ENCODE results near the gene MEGF6. TPM values are rescaled to one million over a fixed set of nuclear protein-coding genes. Genes with fewer than 3 reads are reported as not detected.

Gene MEGF6
- total RNA-seq, 2 experiments from 2014 or later: 57.5 to 62.2 TPM

- CTCF ChIA-PET: no interaction called here
- DNase-seq (no peak), ATAC-seq (ENCODE audit: poor library complexity) (no peak)
- H3K4me1 ChIP-seq (ENCODE audit: insufficient read depth, low read length): no peaks in the 10 kb centered on the region
- no peak for TF ChIP-seq CTCF (IDR thresholded peaks at IDR 0.05)
- H3K27me3 Mint-ChIP-seq: peaks cover 11% of the 10 kb centered on the region
- H3K4me3 ChIP-seq (ENCODE audit: low read length): no peak overlapping the region
- H3K36me3 ChIP-seq (ENCODE audit: insufficient read depth, low read length): no peaks in the 10 kb centered on the region
- no peaks in the 10 kb centered on the region for H3K9me3 Mint-ChIP-seq
- intact Hi-C loops (cut with DNase I, micrococcal nuclease): no loop called here
- H3K9me3 ChIP-seq (ENCODE audit: control insufficient read depth in 1 of 2, insufficient read depth in 1 of 2, low read length in 2 of 2): peaks cover 0 to 18% of the 10 kb centered on the region in 2 experiments
- no peak overlapping the region for H3K27ac ChIP-seq (ENCODE audit: low read depth in 1 of 2, low read length in 2 of 2)
- no peaks in the 10 kb centered on the region for H3K4me1 Mint-ChIP-seq (ENCODE audit: low read depth)
- POLR2A ChIA-PET: no interaction called here
- no peak overlapping the region for H3K4me3 Mint-ChIP-seq
- no peak overlapping the region for H3K27ac Mint-ChIP-seq
- no peaks in the 10 kb centered on the region for H3K36me3 Mint-ChIP-seq (ENCODE audit: low read depth)
- peaks cover 3 to 11% of the 10 kb centered on the region in 2 experiments for H3K27me3 ChIP-seq (ENCODE audit: control insufficient read depth in 1 of 2, insufficient read depth in 2 of 2, low read length in 2 of 2)
Observed at GRCh38 chr1:3442901-3443300, 168.4 kb downstream of the MEGF6 start.

- Mint-ChIP-seq H3K4me1 (ENCODE audit: low read depth) (no peaks in the 10 kb centered on the region), H3K9me3 (no peaks in the 10 kb centered on the region), H3K27ac (no peak overlapping the region), H3K36me3 (ENCODE audit: low read depth) (no peaks in the 10 kb centered on the region), H3K4me3 (no peak overlapping the region), H3K27me3 (peaks cover 11% of the 10 kb centered on the region)
- POLR2A ChIA-PET: no interaction called here
- Histone ChIP-seq H3K4me3 (ENCODE audit: low read length) (no peak overlapping the region), H3K36me3 (ENCODE audit: insufficient read depth, low read length) (no peaks in the 10 kb centered on the region), H3K9me3 (ENCODE audit: control insufficient read depth in 1 of 2, insufficient read depth in 1 of 2, low read length in 2 of 2) (peaks cover 0 to 18% of the 10 kb centered on the region in 2 experiments), H3K27ac (ENCODE audit: low read depth in 1 of 2, low read length in 2 of 2) (no peak overlapping the region), H3K4me1 (ENCODE audit: insufficient read depth, low read length) (no peaks in the 10 kb centered on the region), H3K27me3 (ENCODE audit: control insufficient read depth in 1 of 2, insufficient read depth in 2 of 2, low read length in 2 of 2) (peaks cover 3 to 11% of the 10 kb centered on the region in 2 experiments)
- no peak for DNase-seq
- no peak for ATAC-seq (ENCODE audit: poor library complexity)
- CTCF ChIA-PET: no interaction called here
- TF ChIP-seq CTCF (IDR thresholded peaks at IDR 0.05): no peak
- intact Hi-C loops (cut with DNase I, micrococcal nuclease): no loop called here
Observed at GRCh38 chr1:3442331-3442730, 169.0 kb downstream of the MEGF6 start.

GRCh38 chr1:3441880-3442279, 169.4 kb downstream of the MEGF6 start:
- ChIA-PET POLR2A (no interaction called here), CTCF (no interaction called here)
- Mint-ChIP-seq H3K27ac (no peak overlapping the region), H3K27me3 (peaks cover 11% of the 10 kb centered on the region), H3K4me1 (ENCODE audit: low read depth) (no peaks in the 10 kb centered on the region), H3K9me3 (no peaks in the 10 kb centered on the region), H3K36me3 (ENCODE audit: low read depth) (no peaks in the 10 kb centered on the region), H3K4me3 (no peak overlapping the region)
- ATAC-seq (ENCODE audit: poor library complexity) (no peak), DNase-seq (no peak)
- TF ChIP-seq CTCF (IDR thresholded peaks at IDR 0.05): no peak
- Histone ChIP-seq H3K27ac (ENCODE audit: low read depth in 1 of 2, low read length in 2 of 2) (no peak overlapping the region), H3K4me3 (ENCODE audit: low read length) (no peak overlapping the region), H3K9me3 (ENCODE audit: control insufficient read depth in 1 of 2, insufficient read depth in 1 of 2, low read length in 2 of 2) (peaks cover 0 to 18% of the 10 kb centered on the region in 2 experiments), H3K36me3 (ENCODE audit: insufficient read depth, low read length) (no peaks in the 10 kb centered on the region), H3K27me3 (ENCODE audit: control insufficient read depth in 1 of 2, insufficient read depth in 2 of 2, low read length in 2 of 2) (peaks cover 3 to 11% of the 10 kb centered on the region in 2 experiments), H3K4me1 (ENCODE audit: insufficient read depth, low read length) (no peaks in the 10 kb centered on the region)
- intact Hi-C loops (cut with DNase I, micrococcal nuclease): no loop called here

Measured in CD4-positive, alpha-beta T cell (primary cell).